Vagina (tissue), 2 donors: ENCODE data around the gene CST5.

ENCODE experiments used
- CTCF ChIP-seq, 3 experiments: fragments of 450-650 bp in 2 of 3; fragments of 200-600 bp in 1 of 3; sonication (generic) in 1 of 3; IDR thresholded peaks; one replicate each; pipeline ENCODE4 v1.5.1; 2017 to 2019; ENCODE audit warnings: antibody characterized with exemption in 3 of 3, mild to moderate bottlenecking in 2 of 3, moderate library complexity in 2 of 3
- POLR2A ChIP-seq, 2 donors: fragments of 450-650 bp; IDR thresholded peaks; one replicate each; pipeline ENCODE4 v1.6.1; 2017; ENCODE audit warnings: antibody characterized with exemption in 2 of 2, mild to moderate bottlenecking in 2 of 2, moderate library complexity in 2 of 2
- POLR2AphosphoS5 ChIP-seq, 2 donors: sonication (generic); formaldehyde crosslinking; IDR thresholded peaks; one replicate each; pipeline ENCODE4 v1.9.0; 2017; ENCODE audit warnings: antibody characterized with exemption in 2 of 2, mild to moderate bottlenecking in 2 of 2, low read depth in 1 of 2; ENCODE audit not compliant: insufficient read depth in 1 of 2

- no peak for TF ChIP-seq POLR2A (IDR thresholded peaks at IDR 0.05)
- TF ChIP-seq CTCF (IDR thresholded peaks at IDR 0.05) = no peak
- TF ChIP-seq POLR2AphosphoS5 (IDR thresholded peaks at IDR 0.05; ENCODE audit: insufficient read depth in 1 of 2, low read depth in 1 of 2) = no peak
Observed at GRCh38 chr20:23909390-23909789, 29.8 kb upstream of the CST5 start.
